ENCODE data around the gene PKD2L2.
"Not testable (repeated sequence)": the region's sequence is repeated elsewhere in the genome, so short reads cannot be mapped to it uniquely, and the experiment has no call there.

PKD2L2 gene

GRCh38 chr5:137935190-137935589 is 45.9 kb downstream of the PKD2L2 start:
- DNase-seq (ENCODE audit: low read depth), result no peak
- no peak overlapping the region for H3K4me3 ChIP-seq (ENCODE audit: low read depth, low read length)
- TF ChIP-seq CTCF (conservative IDR thresholded peaks at IDR 0.05; ENCODE audit: low read depth, low read length), result no peak

GRCh38 chr5:137935694-137936093 is 46.4 kb downstream of the PKD2L2 start:
- no peak for TF ChIP-seq CTCF (conservative IDR thresholded peaks at IDR 0.05; ENCODE audit: low read depth, low read length)
- H3K4me3 ChIP-seq (ENCODE audit: low read depth, low read length), result no peak overlapping the region
- DNase-seq (ENCODE audit: low read depth), result no peak

- no peak overlapping the region for H3K4me3 ChIP-seq (ENCODE audit: low read depth, low read length)
- no peak for DNase-seq (ENCODE audit: low read depth)
- TF ChIP-seq CTCF (conservative IDR thresholded peaks at IDR 0.05; ENCODE audit: low read depth, low read length), result no peak
These were observed 48.9 kb downstream of the PKD2L2 start for GRCh38 chr5:137937994-137938750.

- TF ChIP-seq CTCF (conservative IDR thresholded peaks at IDR 0.05; ENCODE audit: low read depth, low read length), result no peak
- DNase-seq (ENCODE audit: low read depth), result no peak
- no peak overlapping the region for H3K4me3 ChIP-seq (ENCODE audit: low read depth, low read length)
These were observed 49.5 kb downstream of the PKD2L2 start for GRCh38 chr5:137938751-137939143.

GRCh38 chr5:137939331-137939730 is 50.1 kb downstream of the PKD2L2 start:
- TF ChIP-seq CTCF (conservative IDR thresholded peaks at IDR 0.05; ENCODE audit: low read depth, low read length), result no peak
- DNase-seq (ENCODE audit: low read depth), result no peak
- H3K4me3 ChIP-seq (ENCODE audit: low read depth, low read length), result no peak overlapping the region

GRCh38 chr5:137944280-137944679 is 55.0 kb downstream of the PKD2L2 start:
- DNase-seq (ENCODE audit: low read depth); H3K4me3 ChIP-seq (ENCODE audit: low read depth, low read length): not testable (repeated sequence)

GRCh38 chr5:137945825-137946224 is 56.6 kb downstream of the PKD2L2 start:
- no peak for DNase-seq (ENCODE audit: low read depth)
- no peak overlapping the region for H3K4me3 ChIP-seq (ENCODE audit: low read depth, low read length)
- no peak for TF ChIP-seq CTCF (conservative IDR thresholded peaks at IDR 0.05; ENCODE audit: low read depth, low read length)

Measured in choroid plexus epithelial cell (primary cell).